GM08714 (cell line): ENCODE measurements around the gene CCDC180.
"Not testable (repeated sequence)": the region's sequence is repeated elsewhere in the genome, so short reads cannot be mapped to it uniquely, and the experiment has no call there.

ENCODE experiments used
- H3K4me3 ChIP-seq: fragments of 200-500 bp; sonication (Bioruptor generic); 2 replicates; pipeline ENCODE4 v1.5.1; 2014; ENCODE audit warnings: mild to moderate bottlenecking, low read length, inconsistent platforms
- ZNF274 ChIP-seq: IDR thresholded peaks from 2 replicates; pipeline ENCODE4 v1.6.1; 2012; ENCODE audit warnings: mild to moderate bottlenecking, low read depth, low read length

The CCDC180 gene

GRCh38 chr9:97320080-97320642 lies 12.7 kb downstream of the CCDC180 start:
- TF ChIP-seq ZNF274, result no peak
- no peak overlapping the region for H3K4me3 ChIP-seq

DNA sequence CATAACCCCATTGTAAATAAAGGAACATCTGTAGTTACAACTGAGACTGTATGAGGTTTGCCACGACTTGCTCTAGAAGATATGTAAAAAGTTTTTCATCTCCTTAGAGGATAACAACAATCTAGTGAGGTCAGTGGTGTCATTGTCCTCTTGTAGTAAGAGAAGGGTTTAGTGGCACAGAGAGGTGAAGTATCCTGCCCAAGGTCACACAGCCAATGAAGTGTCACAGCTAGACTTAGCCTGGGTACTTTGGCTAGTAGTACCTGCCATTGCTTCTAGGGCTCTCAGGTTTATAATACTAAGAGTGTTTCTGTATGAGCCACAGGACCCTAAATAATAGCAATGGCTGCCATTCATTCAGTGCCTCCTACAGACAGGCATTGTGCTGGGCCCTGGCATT lies 13.8 kb downstream of the CCDC180 start:
- H3K4me3 ChIP-seq, result no peak overlapping the region
- TF ChIP-seq ZNF274, result no peak

- TF ChIP-seq ZNF274, result no peak
- no peak overlapping the region for H3K4me3 ChIP-seq
These were observed 14.2 kb downstream of the CCDC180 start for GRCh38 chr9:97321691-97322090.

- no peak for TF ChIP-seq ZNF274
These were observed 14.6 kb downstream of the CCDC180 start for GRCh38 chr9:97322105-97322504.

GRCh38 chr9:97324954-97325353 lies 17.5 kb downstream of the CCDC180 start:
- TF ChIP-seq ZNF274, result no peak
- H3K4me3 ChIP-seq, result no peak overlapping the region

More at GRCh38 chr9:97322105-97322504, 14.6 kb downstream of the CCDC180 start:
- H3K4me3 ChIP-seq, result no peak overlapping the region

DNA sequence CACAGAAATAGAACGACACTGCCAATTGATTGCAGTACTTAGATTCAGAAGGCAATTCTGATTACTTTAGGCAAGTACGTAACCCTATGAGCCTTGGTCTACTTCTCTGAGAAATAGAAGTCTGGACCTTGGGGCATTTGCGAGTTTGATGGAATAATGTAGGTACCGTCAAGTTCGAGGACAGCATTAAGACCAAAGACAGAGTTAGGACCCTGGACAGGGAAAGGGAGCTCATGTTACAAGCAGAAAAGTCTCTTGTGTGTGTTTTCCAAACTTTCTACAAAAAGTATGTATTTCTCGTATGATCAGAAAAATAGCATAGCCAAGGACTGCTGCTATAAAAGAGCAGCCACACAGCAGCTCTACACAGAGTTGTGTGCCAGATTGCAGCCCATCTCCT lies 20.1 kb downstream of the CCDC180 start:
- H3K4me3 ChIP-seq, result no peak overlapping the region
- TF ChIP-seq ZNF274, result no peak

GRCh38 chr9:97332993-97333392 lies 25.5 kb downstream of the CCDC180 start:
- TF ChIP-seq ZNF274, result no peak
- H3K4me3 ChIP-seq, result no peak overlapping the region

DNA sequence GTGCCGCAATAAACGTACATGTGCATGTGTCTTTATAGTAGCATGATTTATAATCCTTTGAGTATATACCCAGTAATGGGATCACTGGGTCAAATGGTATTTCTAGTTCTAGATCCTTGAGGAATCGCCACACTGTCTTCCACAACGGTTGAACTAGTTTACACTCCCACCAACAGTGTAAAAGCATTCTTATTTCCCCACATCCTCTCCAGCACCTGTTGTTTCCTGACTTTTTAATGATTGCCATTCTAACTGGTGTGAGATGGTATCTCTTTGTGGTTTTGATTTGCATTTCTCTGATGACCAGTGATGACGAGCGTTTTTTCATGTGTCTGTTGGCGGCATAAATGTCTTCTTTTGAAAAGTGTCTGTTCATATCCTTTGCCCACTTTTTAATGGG lies 28.2 kb downstream of the CCDC180 start:
- H3K4me3 ChIP-seq, result not testable (repeated sequence)

DNA sequence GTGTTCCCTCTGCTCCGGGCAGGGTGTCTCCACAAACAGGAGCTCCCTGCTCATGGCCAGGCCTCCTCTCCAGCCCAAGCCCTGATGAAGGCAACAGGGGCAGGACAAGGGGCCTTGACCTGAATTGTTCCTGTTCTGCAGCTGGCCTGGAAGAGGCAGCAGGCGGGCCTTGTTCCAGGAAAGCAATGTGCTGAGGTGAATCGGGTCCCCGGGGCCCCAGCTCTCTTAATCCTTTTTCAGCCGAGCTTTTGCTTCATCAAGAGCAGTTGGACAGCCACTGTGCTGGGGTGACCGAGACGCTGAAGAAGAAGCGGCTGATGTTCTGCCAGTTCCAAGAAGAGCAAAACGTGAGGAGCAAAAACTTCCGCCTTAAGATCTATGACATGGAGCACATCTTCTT lies 41.4 kb downstream of the CCDC180 start:
- TF ChIP-seq ZNF274, result no peak
- no peak overlapping the region for H3K4me3 ChIP-seq

GRCh38 chr9:97349400-97349799 lies 41.9 kb downstream of the CCDC180 start:
- no peak overlapping the region for H3K4me3 ChIP-seq
- no peak for TF ChIP-seq ZNF274

- no peak overlapping the region for H3K4me3 ChIP-seq
- no peak for TF ChIP-seq ZNF274
These were observed 47.2 kb downstream of the CCDC180 start for GRCh38 chr9:97354637-97355036.

DNA sequence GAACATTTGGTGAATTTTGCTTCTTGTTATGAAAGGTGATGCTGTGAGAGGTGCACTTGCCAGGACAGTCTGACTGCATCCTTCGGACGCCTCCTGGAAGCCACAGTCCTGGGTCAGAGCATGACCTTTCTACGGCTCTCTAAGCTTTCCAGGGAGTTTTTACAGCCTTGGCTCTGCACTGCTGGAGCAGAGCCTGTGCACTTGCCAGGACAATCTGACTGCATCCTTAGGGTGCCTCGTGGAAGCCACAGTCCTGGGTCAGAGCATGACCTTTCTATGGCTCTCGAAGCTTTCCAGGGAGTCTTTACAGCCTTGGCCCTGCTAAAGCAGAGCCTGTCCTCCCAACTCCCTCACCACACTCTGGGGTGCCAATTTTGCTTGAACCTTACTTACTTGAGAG lies 49.6 kb downstream of the CCDC180 start:
- H3K4me3 ChIP-seq, result no peak overlapping the region
- TF ChIP-seq ZNF274, result no peak
